Measurements from ENCODE around the gene ARRDC5. TPM values are rescaled to one million over a fixed set of nuclear protein-coding genes. Genes with fewer than 3 reads are reported as not detected.
"Not testable (repeated sequence)": the region's sequence is repeated elsewhere in the genome, so short reads cannot be mapped to it uniquely, and the experiment has no call there.

Gene ARRDC5
- not detected in 2 replicates for total RNA-seq

DNA sequence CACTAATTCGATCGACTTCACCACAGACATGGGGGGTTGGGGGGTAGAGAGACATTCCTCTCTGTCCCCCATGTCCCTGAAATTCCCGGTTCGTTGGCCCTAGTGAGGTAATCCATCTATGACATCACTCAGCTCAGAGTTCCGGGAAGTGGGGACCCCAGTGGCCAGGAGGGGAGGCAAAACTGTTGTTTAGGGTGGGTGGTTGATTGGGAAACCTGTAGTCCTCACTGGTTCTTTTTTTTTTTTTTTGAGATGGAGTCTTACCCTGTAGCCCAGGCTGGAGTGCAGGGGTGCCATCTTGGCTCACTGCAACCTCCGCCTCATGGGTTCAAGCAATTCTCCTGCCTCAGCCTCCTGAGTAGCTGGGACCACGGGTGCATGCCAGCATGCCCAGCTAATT, at the start of gene ARRDC5:
TSS of gene ARRDC5 (minus strand) at position 101 of the 400 bp plus-strand sequence. CDS start at position 30, 71 bp downstream.
- no peak within 1 kb of the TSS for H3K4me3 ChIP-seq (ENCODE audit: low read depth, low read length)
- DNase-seq (ENCODE audit: low read depth): no peak
- TF ChIP-seq, protein P1, sequence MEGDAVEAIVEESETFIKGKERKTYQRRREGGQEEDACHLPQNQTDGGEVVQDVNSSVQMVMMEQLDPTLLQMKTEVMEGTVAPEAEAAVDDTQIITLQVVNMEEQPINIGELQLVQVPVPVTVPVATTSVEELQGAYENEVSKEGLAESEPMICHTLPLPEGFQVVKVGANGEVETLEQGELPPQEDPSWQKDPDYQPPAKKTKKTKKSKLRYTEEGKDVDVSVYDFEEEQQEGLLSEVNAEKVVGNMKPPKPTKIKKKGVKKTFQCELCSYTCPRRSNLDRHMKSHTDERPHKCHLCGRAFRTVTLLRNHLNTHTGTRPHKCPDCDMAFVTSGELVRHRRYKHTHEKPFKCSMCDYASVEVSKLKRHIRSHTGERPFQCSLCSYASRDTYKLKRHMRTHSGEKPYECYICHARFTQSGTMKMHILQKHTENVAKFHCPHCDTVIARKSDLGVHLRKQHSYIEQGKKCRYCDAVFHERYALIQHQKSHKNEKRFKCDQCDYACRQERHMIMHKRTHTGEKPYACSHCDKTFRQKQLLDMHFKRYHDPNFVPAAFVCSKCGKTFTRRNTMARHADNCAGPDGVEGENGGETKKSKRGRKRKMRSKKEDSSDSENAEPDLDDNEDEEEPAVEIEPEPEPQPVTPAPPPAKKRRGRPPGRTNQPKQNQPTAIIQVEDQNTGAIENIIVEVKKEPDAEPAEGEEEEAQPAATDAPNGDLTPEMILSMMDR (conservative IDR thresholded peaks at IDR 0.05; ENCODE audit: low read depth, low read length): no peak

GRCh38 chr19:4951656-4952055, 49.0 kb upstream of the ARRDC5 start:
- TF ChIP-seq, protein P1 (conservative IDR thresholded peaks at IDR 0.05; ENCODE audit: low read depth, low read length): no peak
- DNase-seq (ENCODE audit: low read depth): no peak
- H3K4me3 ChIP-seq (ENCODE audit: low read depth, low read length): no peak overlapping the region

- H3K4me3 ChIP-seq (ENCODE audit: low read depth, low read length); DNase-seq (ENCODE audit: low read depth): not testable (repeated sequence)
Measured at GRCh38 chr19:4950650-4951049, 48.0 kb upstream of the ARRDC5 start.

DNA sequence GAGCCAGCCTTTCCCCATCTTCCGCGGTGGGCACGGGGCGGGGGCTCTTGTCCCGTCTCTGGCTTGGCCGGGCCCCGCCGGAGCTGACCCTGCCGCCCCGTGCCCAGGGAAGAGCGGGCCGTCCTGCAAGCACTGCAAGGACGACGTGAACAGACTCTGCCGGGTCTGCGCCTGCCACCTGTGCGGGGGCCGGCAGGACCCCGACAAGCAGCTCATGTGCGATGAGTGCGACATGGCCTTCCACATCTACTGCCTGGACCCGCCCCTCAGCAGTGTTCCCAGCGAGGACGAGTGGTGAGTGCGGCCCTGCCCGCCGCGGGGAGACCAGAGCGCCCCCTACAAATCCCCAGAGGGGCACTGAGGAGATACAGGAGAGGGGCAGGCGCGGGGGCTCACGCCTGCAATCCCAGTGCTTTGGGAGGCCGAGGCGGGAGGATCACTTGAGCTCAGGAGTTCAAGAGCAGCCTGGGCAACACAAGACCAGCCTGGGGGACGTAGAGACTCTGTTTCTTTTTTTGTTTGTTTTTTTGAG, 39.0 kb upstream of the ARRDC5 start:
- not testable (repeated sequence) for DNase-seq (ENCODE audit: low read depth); H3K4me3 ChIP-seq (ENCODE audit: low read depth, low read length)

GRCh38 chr19:4939466-4939865, 36.8 kb upstream of the ARRDC5 start:
- TF ChIP-seq, protein P1 (conservative IDR thresholded peaks at IDR 0.05; ENCODE audit: low read depth, low read length): no peak
- no peak overlapping the region for H3K4me3 ChIP-seq (ENCODE audit: low read depth, low read length)

DNA sequence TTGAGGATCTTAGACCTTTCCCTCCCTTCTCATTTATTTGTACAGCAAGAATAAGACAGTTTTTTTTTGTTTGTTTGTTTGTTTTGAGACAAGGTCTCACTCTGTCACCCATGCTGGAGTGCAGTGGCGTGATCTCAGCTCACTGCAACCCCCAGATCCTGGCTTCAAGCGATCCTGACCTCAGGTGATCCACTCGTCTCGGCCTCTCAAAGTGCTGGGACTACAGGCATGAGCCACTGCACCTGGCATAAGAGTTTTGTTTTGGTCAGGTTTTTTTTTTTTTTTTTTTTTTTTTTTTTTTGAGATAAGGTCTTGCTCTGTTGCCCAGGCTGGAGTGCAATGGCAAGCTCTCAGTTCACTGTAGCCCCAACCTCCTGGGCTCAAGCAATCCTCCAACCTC, 35.8 kb upstream of the ARRDC5 start:
- DNase-seq (ENCODE audit: low read depth); H3K4me3 ChIP-seq (ENCODE audit: low read depth, low read length): not testable (repeated sequence)

More at GRCh38 chr19:4939466-4939865, 36.8 kb upstream of the ARRDC5 start:
- no peak for DNase-seq (ENCODE audit: low read depth)

DNA sequence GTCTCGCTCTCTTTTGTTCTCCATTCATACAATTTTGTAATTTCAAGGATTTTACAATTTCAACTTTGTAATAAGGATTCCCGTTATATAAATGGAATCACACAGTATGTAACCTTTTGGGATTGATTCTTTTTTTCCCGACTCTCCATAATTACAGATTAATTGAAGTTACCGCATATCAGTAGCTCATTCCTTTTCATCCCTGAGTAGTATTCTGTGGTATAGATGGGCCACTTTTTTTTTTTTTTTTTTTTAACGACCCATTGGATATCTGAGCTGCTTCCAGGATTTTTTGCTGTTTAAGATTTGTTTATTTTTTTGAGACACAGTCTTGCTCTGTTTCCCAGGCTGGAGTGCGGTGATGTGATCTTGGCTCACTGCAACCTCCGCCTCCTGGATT, 34.4 kb upstream of the ARRDC5 start:
- DNase-seq (ENCODE audit: low read depth): no peak
- TF ChIP-seq, protein P1 (conservative IDR thresholded peaks at IDR 0.05; ENCODE audit: low read depth, low read length): no peak
- H3K4me3 ChIP-seq (ENCODE audit: low read depth, low read length): no peak overlapping the region

GRCh38 chr19:4935444-4935843, 32.7 kb upstream of the ARRDC5 start:
- TF ChIP-seq, protein P1 (conservative IDR thresholded peaks at IDR 0.05; ENCODE audit: low read depth, low read length): no peak
- H3K4me3 ChIP-seq (ENCODE audit: low read depth, low read length): no peak overlapping the region
- DNase-seq (ENCODE audit: low read depth): no peak

GRCh38 chr19:4933528-4933927, 30.8 kb upstream of the ARRDC5 start:
- no peak overlapping the region for H3K4me3 ChIP-seq (ENCODE audit: low read depth, low read length)
- no peak for DNase-seq (ENCODE audit: low read depth)
- TF ChIP-seq, protein P1 (conservative IDR thresholded peaks at IDR 0.05; ENCODE audit: low read depth, low read length): no peak
